Karpas-422 (cell line): ENCODE data around the gene IFNL1. TPM values are rescaled to one million over a fixed set of nuclear protein-coding genes. Genes with fewer than 3 reads are reported as not detected.
"Not testable (repeated sequence)": the region's sequence is repeated elsewhere in the genome, so short reads cannot be mapped to it uniquely, and the experiment has no call there.

Experiments
- DNase-seq: peaks from one replicate; pipeline ENCODE4 v3.0.0-alpha.2; 2015
- H2AFZ ChIP-seq: fragments of 200-600 bp; sonication (generic); 2 replicates; pipeline ENCODE4 v1.6.1; 2014; ENCODE audit warnings: antibody characterized with exemption, low read length, mixed read lengths
- H3K27ac ChIP-seq: fragments of 200-600 bp; sonication (generic); 2 replicates; pipeline ENCODE4 v1.5.1; 2014; ENCODE audit warnings: mild to moderate bottlenecking, low read length, moderate library complexity
- H3K27me3 ChIP-seq: fragments of 200-600 bp; sonication (generic); 2 replicates; pipeline ENCODE4 v1.6.1; 2014; ENCODE audit warnings: low read length, mixed read lengths
- H3K36me3 ChIP-seq: fragments of 200-600 bp; sonication (generic); 2 replicates; pipeline ENCODE4 v1.6.1; 2014; ENCODE audit warnings: low read length, mixed read lengths; ENCODE audit not compliant: insufficient read depth
- H3K4me1 ChIP-seq: fragments of 200-600 bp; sonication (generic); 2 replicates; pipeline ENCODE4 v1.6.1; 2014; ENCODE audit warnings: mild to moderate bottlenecking, low read length, mixed read lengths
- H3K4me2 ChIP-seq: fragments of 200-600 bp; sonication (generic); 2 replicates; pipeline ENCODE4 v1.6.1; 2014; ENCODE audit warnings: low read length, low read depth, mild to moderate bottlenecking; ENCODE audit not compliant: poor library complexity, severe bottlenecking
- H3K4me3 ChIP-seq: fragments of 200-600 bp; sonication (generic); 2 replicates; pipeline ENCODE4 v1.5.1; 2014; ENCODE audit warnings: mild to moderate bottlenecking, antibody characterized with exemption, low read length, mixed read lengths
- H3K79me2 ChIP-seq: fragments of 200-600 bp; sonication (generic); 2 replicates; pipeline ENCODE4 v1.6.1; 2014; ENCODE audit warnings: mild to moderate bottlenecking, low read length, mixed read lengths
- H3K9ac ChIP-seq: fragments of 200-600 bp; sonication (generic); 2 replicates; pipeline ENCODE4 v1.6.0; 2014; ENCODE audit warnings: low read length
- H3K9me2 ChIP-seq: fragments of 200-600 bp; sonication (generic), shearing (Covaris generic); replicated peaks from 2 replicates; pipeline ENCODE4 v1.6.0; 2014; ENCODE audit warnings: mild to moderate bottlenecking, low read length, moderate library complexity; ENCODE audit not compliant: insufficient read depth
- H3K9me3 ChIP-seq: fragments of 300-700, 200-600 bp; sonication (generic); 2 replicates; pipeline ENCODE4 v1.6.1; 2014; ENCODE audit warnings: low read length, mixed read lengths
- H4K20me1 ChIP-seq: fragments of 200-600 bp; sonication (generic); 2 replicates; pipeline ENCODE4 v1.6.1; 2014; ENCODE audit warnings: mild to moderate bottlenecking, antibody characterized with exemption, low read length, low read depth; ENCODE audit not compliant: insufficient read depth
- total RNA-seq: library from RNA; depleted of rRNA; stranded (reverse); fragments of >200 nt; shearing (Covaris generic); gene quantifications from 2 replicates; pipeline ENCODE4 v1.2.3, GENCODE V29; 2014; ENCODE audit warnings: low replicate concordance

The IFNL1 gene
- total RNA-seq, 1 experiment from 2014 or later, result not detected

GRCh38 chr19:39265321-39265916 is 30.8 kb upstream of the IFNL1 start:
- DNase-seq, result no peak
- Histone ChIP-seq H3K27ac (no peak overlapping the region), H3K9me2 (no peaks in the 10 kb centered on the region), H3K4me3 (no peak overlapping the region), H3K9ac (no peak overlapping the region), H3K4me1 (no peaks in the 10 kb centered on the region), H3K9me3 (no peaks in the 10 kb centered on the region), H2AFZ (no peak overlapping the region), H3K79me2 (no peaks in the 10 kb centered on the region), H3K27me3 (no peaks in the 10 kb centered on the region), H4K20me1 (no peaks in the 10 kb centered on the region), H3K36me3 (no peaks in the 10 kb centered on the region), H3K4me2 (no peak overlapping the region)

GRCh38 chr19:39268085-39268484 is 28.1 kb upstream of the IFNL1 start, which contains the start of gene IFNL2:
IFNL2 (plus strand) TSS chr19:39268396; CDS start chr19:39268569, 173 bp downstream.
- not testable (repeated sequence) for H3K4me1 ChIP-seq, H3K9me3 ChIP-seq, H3K79me2 ChIP-seq, H3K27ac ChIP-seq, H3K9ac ChIP-seq, H3K9me2 ChIP-seq, H2AFZ ChIP-seq, H4K20me1 ChIP-seq, H3K4me3 ChIP-seq, H3K36me3 ChIP-seq, H3K27me3 ChIP-seq, H3K4me2 ChIP-seq, DNase-seq

- not testable (repeated sequence) for H2AFZ ChIP-seq, H3K4me2 ChIP-seq, H3K9me3 ChIP-seq, H3K27ac ChIP-seq, H3K4me3 ChIP-seq, DNase-seq, H4K20me1 ChIP-seq, H3K9ac ChIP-seq, H3K27me3 ChIP-seq, H3K36me3 ChIP-seq, H3K9me2 ChIP-seq, H3K79me2 ChIP-seq, H3K4me1 ChIP-seq
These were observed 27.5 kb upstream of the IFNL1 start for GRCh38 chr19:39268531-39269223.

- H4K20me1 ChIP-seq, H3K27me3 ChIP-seq, H3K4me3 ChIP-seq, H3K9me3 ChIP-seq, H2AFZ ChIP-seq, H3K4me1 ChIP-seq, H3K27ac ChIP-seq, H3K4me2 ChIP-seq, H3K36me3 ChIP-seq, H3K9me2 ChIP-seq, H3K9ac ChIP-seq, H3K79me2 ChIP-seq, DNase-seq: not testable (repeated sequence)
These were observed 26.8 kb upstream of the IFNL1 start for GRCh38 chr19:39269369-39269768.

GRCh38 chr19:39270036-39270871 is 26.0 kb upstream of the IFNL1 start:
- H3K9ac ChIP-seq, result no peak overlapping the region
- no peaks in the 10 kb centered on the region for H3K79me2 ChIP-seq
- H2AFZ ChIP-seq, result no peak overlapping the region
- no peaks in the 10 kb centered on the region for H3K4me1 ChIP-seq
- no peaks in the 10 kb centered on the region for H3K9me2 ChIP-seq
- no peaks in the 10 kb centered on the region for H3K36me3 ChIP-seq
- no peak for DNase-seq
- H3K27me3 ChIP-seq, result no peaks in the 10 kb centered on the region
- no peak overlapping the region for H3K27ac ChIP-seq
- no peak overlapping the region for H3K4me3 ChIP-seq
- no peak overlapping the region for H3K4me2 ChIP-seq
- no peaks in the 10 kb centered on the region for H3K9me3 ChIP-seq
- H4K20me1 ChIP-seq, result no peaks in the 10 kb centered on the region

GRCh38 chr19:39273859-39274258 is 22.3 kb upstream of the IFNL1 start:
- H3K4me3 ChIP-seq, H4K20me1 ChIP-seq, H3K36me3 ChIP-seq, H3K27me3 ChIP-seq, H3K27ac ChIP-seq, H2AFZ ChIP-seq, H3K4me2 ChIP-seq, H3K9me2 ChIP-seq, H3K79me2 ChIP-seq, H3K9me3 ChIP-seq, DNase-seq, H3K4me1 ChIP-seq, H3K9ac ChIP-seq: not testable (repeated sequence)

- Histone ChIP-seq H3K9me3 (no peaks in the 10 kb centered on the region), H3K27ac (no peak overlapping the region), H3K9me2 (no peaks in the 10 kb centered on the region), H3K36me3 (no peaks in the 10 kb centered on the region), H3K27me3 (no peaks in the 10 kb centered on the region), H3K4me1 (no peaks in the 10 kb centered on the region), H4K20me1 (no peaks in the 10 kb centered on the region), H3K4me3 (no peak overlapping the region), H3K79me2 (no peaks in the 10 kb centered on the region), H3K9ac (no peak overlapping the region), H2AFZ (no peak overlapping the region), H3K4me2 (no peak overlapping the region)
- no peak for DNase-seq
These were observed 20.6 kb upstream of the IFNL1 start for GRCh38 chr19:39275578-39275977.

GRCh38 chr19:39276740-39277139 is 19.5 kb upstream of the IFNL1 start:
- H3K9ac ChIP-seq, result no peak overlapping the region
- no peaks in the 10 kb centered on the region for H3K4me1 ChIP-seq
- H2AFZ ChIP-seq, result no peak overlapping the region
- no peaks in the 10 kb centered on the region for H3K27me3 ChIP-seq
- no peaks in the 10 kb centered on the region for H3K9me2 ChIP-seq
- H3K27ac ChIP-seq, result no peak overlapping the region
- H4K20me1 ChIP-seq, result no peaks in the 10 kb centered on the region
- no peak for DNase-seq
- no peaks in the 10 kb centered on the region for H3K36me3 ChIP-seq
- no peaks in the 10 kb centered on the region for H3K9me3 ChIP-seq
- no peak overlapping the region for H3K4me2 ChIP-seq
- H3K4me3 ChIP-seq, result no peak overlapping the region
- H3K79me2 ChIP-seq, result no peaks in the 10 kb centered on the region
